T-helper 22 cell (primary cell): Measurements from ENCODE around the gene LTBP1.
"Not testable (repeated sequence)": the region's sequence is repeated elsewhere in the genome, so short reads cannot be mapped to it uniquely, and the experiment has no call there.

Experiments used
- DNase-seq: peaks from one replicate; pipeline ENCODE4 v3.0.0-alpha.2; 2020; ENCODE audit warnings: low read depth

The LTBP1 gene

GRCh38 chr2:33381301-33381858 lies 434.6 kb downstream of the LTBP1 start:
- DNase-seq, result no peak

- no peak for DNase-seq
These were observed 437.3 kb downstream of the LTBP1 start for GRCh38 chr2:33383855-33384598.

GRCh38 chr2:33384599-33384961 lies 437.8 kb downstream of the LTBP1 start:
- no peak for DNase-seq

- no peak for DNase-seq
These were observed 442.2 kb downstream of the LTBP1 start for GRCh38 chr2:33388996-33389395.

GRCh38 chr2:33389695-33390094 lies 442.9 kb downstream of the LTBP1 start:
- not testable (repeated sequence) for DNase-seq

GRCh38 chr2:33391529-33392255 lies 444.9 kb downstream of the LTBP1 start:
- no peak for DNase-seq

- no peak for DNase-seq
These were observed 445.6 kb downstream of the LTBP1 start for GRCh38 chr2:33392366-33392765.

- DNase-seq, result no peak
These were observed 448.3 kb downstream of the LTBP1 start for GRCh38 chr2:33395034-33395433.

GRCh38 chr2:33395655-33396249 lies 449.0 kb downstream of the LTBP1 start:
- no peak for DNase-seq

GRCh38 chr2:33404321-33404720 lies 457.6 kb downstream of the LTBP1 start:
- no peak for DNase-seq

GRCh38 chr2:33406622-33407021 lies 459.9 kb downstream of the LTBP1 start:
- DNase-seq, result no peak

GRCh38 chr2:33408109-33408508 lies 461.4 kb downstream of the LTBP1 start:
- DNase-seq, result no peak

- DNase-seq, result no peak
These were observed 462.7 kb downstream of the LTBP1 start for GRCh38 chr2:33409417-33409955.

- DNase-seq, result no peak
These were observed 465.0 kb downstream of the LTBP1 start for GRCh38 chr2:33411765-33412164.

- no peak for DNase-seq
These were observed 466.2 kb downstream of the LTBP1 start for GRCh38 chr2:33412920-33413319.

GRCh38 chr2:33419581-33420200 lies 472.9 kb downstream of the LTBP1 start:
- no peak for DNase-seq

- DNase-seq, result no peak
These were observed 474.0 kb downstream of the LTBP1 start for GRCh38 chr2:33420726-33421125.

GRCh38 chr2:33421820-33422219 lies 475.1 kb downstream of the LTBP1 start:
- no peak for DNase-seq

GRCh38 chr2:33425161-33425560 lies 478.4 kb downstream of the LTBP1 start:
- DNase-seq, result no peak

- DNase-seq, result no peak
These were observed 478.9 kb downstream of the LTBP1 start for GRCh38 chr2:33425586-33426031.

GRCh38 chr2:33426666-33427231 lies 480.0 kb downstream of the LTBP1 start:
- no peak for DNase-seq

- no peak for DNase-seq
These were observed 483.3 kb downstream of the LTBP1 start for GRCh38 chr2:33430077-33430476.
